ENCODE data around the gene LAGE3. TPM values are rescaled to one million over a fixed set of nuclear protein-coding genes. Genes with fewer than 3 reads are reported as not detected.

The LAGE3 gene
- total and polyA plus RNA-seq, 2 of the 8 experiments (the other 6 are each of a cell fraction or from before 2014, with no cell fraction given) = 44.5 to 102 TPM

DNA sequence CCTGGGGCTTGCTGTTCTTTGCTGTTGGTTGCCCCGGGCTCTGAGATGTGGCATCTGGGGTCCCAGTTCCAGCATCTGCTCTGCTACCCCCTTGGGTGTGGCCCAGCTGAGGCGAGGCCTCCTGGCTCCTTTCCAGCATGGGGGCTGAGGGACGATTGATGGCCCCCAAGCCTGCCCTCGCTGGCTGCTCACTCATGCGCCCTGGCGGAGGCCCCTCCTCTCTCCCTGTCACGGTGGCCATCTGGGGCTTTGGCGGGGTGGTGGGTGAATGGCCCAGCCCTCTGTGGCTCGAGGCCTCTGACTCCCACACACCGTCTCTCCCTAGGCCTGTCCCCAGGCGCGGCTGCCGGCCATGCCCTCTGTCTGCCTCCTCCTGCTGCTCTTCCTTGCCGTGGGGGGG, 19.2 kb downstream of the LAGE3 start (continued):
- no peak for TF ChIP-seq TAF7 (optimal IDR thresholded peaks at IDR 0.05; ENCODE audit: borderline replicate concordance, low read depth, low read length)
- TF ChIP-seq, protein P1, sequence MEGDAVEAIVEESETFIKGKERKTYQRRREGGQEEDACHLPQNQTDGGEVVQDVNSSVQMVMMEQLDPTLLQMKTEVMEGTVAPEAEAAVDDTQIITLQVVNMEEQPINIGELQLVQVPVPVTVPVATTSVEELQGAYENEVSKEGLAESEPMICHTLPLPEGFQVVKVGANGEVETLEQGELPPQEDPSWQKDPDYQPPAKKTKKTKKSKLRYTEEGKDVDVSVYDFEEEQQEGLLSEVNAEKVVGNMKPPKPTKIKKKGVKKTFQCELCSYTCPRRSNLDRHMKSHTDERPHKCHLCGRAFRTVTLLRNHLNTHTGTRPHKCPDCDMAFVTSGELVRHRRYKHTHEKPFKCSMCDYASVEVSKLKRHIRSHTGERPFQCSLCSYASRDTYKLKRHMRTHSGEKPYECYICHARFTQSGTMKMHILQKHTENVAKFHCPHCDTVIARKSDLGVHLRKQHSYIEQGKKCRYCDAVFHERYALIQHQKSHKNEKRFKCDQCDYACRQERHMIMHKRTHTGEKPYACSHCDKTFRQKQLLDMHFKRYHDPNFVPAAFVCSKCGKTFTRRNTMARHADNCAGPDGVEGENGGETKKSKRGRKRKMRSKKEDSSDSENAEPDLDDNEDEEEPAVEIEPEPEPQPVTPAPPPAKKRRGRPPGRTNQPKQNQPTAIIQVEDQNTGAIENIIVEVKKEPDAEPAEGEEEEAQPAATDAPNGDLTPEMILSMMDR (IDR thresholded peaks at IDR 0.05; ENCODE audit: control extremely low read depth in 1 of 3, insufficient read depth in 1 of 3, low read depth in 1 of 3, low read length in 3 of 3) = no peak
